Measurements from ENCODE around the gene LCE2B. TPM values are rescaled to one million over a fixed set of nuclear protein-coding genes. Genes with fewer than 3 reads are reported as not detected.
"Not testable (repeated sequence)": the region's sequence is repeated elsewhere in the genome, so short reads cannot be mapped to it uniquely, and the experiment has no call there.

Gene LCE2B
- total and polyA plus RNA-seq, 4 experiments from 2014 or later, result not detected

DNA sequence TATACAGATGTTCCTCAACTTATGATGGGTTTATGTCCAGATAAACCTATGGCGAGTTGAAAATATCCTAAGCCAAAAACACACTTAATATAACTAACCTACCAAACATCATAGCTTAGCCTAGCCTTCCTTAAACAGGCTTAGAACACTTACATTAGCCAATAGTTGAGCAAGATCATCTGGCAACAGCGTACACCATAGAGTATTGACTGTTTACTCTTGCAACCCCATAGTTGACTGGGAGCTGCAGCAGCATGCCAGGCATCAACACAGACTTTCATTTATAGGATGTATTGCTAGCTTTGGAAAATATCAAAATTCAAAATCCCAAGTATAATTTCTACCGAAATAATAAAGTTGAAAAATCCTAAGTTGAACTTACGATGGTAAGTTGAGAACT lies 28.2 kb upstream of the LCE2B start:
- Mint-ChIP-seq H3K27me3 (peaks cover 7 to 25% of the 10 kb centered on the region in 2 donors), H3K27ac (no peak overlapping the region), H3K4me3 (no peak overlapping the region), H3K9me3 (peaks cover 0 to 2% (median 0%) of the 10 kb centered on the region in 8 donors), H3K36me3 (no peaks in the 10 kb centered on the region), H3K4me1 (peaks cover 2 to 4% (median 3%) of the 10 kb centered on the region in 4 donors)
- intact Hi-C loops (cut with micrococcal nuclease), result no loop called here
- ChIA-PET POLR2A (ENCODE audit: partially characterized antibody) (no interaction called here), CTCF (ENCODE audit: partially characterized antibody) (no interaction called here)
- H3K27me3 ChIP-seq (ENCODE audit: insufficient read depth, low read length), result no peaks in the 10 kb centered on the region
- no peaks in the 10 kb centered on the region for H3K4me1 ChIP-seq (ENCODE audit: insufficient read depth, low read length)
- H3K4me3 ChIP-seq (ENCODE audit: low read length in 2 of 2), result no peak overlapping the region
- DNase-seq, result no peak
- H3K9me3 ChIP-seq (ENCODE audit: control insufficient read depth in 1 of 2, low read length in 2 of 2), result no peaks in the 10 kb centered on the region
- H3K36me3 ChIP-seq (ENCODE audit: insufficient read depth, low read length), result no peaks in the 10 kb centered on the region
- no peak overlapping the region for H3K27ac ChIP-seq (ENCODE audit: low read depth, low read length)

DNA sequence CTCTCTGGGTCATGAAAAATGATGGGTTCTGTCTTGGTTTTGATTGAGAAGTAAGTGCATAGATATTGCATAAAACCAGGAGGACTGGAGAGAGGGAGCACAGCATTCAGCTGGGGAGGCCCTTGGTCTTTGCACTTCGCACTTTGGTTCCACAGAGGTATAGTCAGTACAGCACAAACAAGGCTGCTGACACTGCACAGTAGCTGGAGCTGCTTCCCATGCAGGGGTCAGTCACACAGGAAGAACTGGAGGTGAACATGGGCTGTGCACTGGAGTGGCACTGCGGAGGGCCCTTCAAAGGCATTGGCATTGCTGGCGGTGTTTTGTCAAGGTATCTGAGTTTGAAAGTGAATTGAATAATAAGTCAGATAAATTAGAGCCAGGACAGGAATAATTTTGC lies 27.3 kb upstream of the LCE2B start:
- POLR2A ChIA-PET (ENCODE audit: partially characterized antibody), result no interaction called here
- Histone ChIP-seq H3K4me1 (ENCODE audit: insufficient read depth, low read length) (no peaks in the 10 kb centered on the region), H3K9me3 (ENCODE audit: control insufficient read depth in 1 of 2, low read length in 2 of 2) (no peaks in the 10 kb centered on the region), H3K27ac (ENCODE audit: low read depth, low read length) (no peak overlapping the region), H3K36me3 (ENCODE audit: insufficient read depth, low read length) (no peaks in the 10 kb centered on the region), H3K4me3 (ENCODE audit: low read length in 2 of 2) (no peak overlapping the region), H3K27me3 (ENCODE audit: insufficient read depth, low read length) (no peaks in the 10 kb centered on the region)
- no peak for DNase-seq
- peaks cover 2 to 4% (median 3%) of the 10 kb centered on the region in 4 donors for H3K4me1 Mint-ChIP-seq
- CTCF ChIA-PET (ENCODE audit: partially characterized antibody), result no interaction called here
- H3K4me3 Mint-ChIP-seq, result no peak overlapping the region
- no peaks in the 10 kb centered on the region for H3K36me3 Mint-ChIP-seq
- peaks cover 0 to 2% (median 0%) of the 10 kb centered on the region in 8 donors for H3K9me3 Mint-ChIP-seq
- H3K27me3 Mint-ChIP-seq, result peaks cover 9 to 27% of the 10 kb centered on the region in 2 donors
- no peak overlapping the region for H3K27ac Mint-ChIP-seq
- intact Hi-C loops (cut with micrococcal nuclease), result no loop called here

DNA sequence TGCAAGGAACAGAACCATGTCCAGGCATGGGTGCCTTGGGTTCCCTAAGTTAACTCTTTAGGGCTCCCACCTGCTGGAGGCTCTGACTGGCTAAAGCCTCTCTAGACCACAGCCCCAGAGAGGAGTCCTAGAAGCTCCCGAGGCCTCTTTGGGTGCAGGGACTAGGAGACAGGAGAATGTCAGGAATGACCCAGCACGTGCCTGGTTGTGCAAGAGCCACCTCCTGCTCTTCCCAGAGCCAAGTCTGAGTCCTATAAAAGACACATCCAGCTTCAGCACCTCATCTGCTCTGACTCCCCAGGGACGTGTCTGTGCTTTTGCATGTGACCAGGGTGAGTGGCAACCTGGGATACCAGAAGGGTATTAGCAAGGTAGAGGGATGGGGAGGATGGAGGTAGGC lies 22.8 kb upstream of the LCE2B start, which contains the start of gene LCE2D:
LCE2D (plus strand) TSS at position 283 of the 400 bp plus-strand sequence. CDS start 726 bp downstream, outside the sequence.
- ChIA-PET POLR2A (ENCODE audit: partially characterized antibody) (no interaction called here), CTCF (ENCODE audit: partially characterized antibody) (interaction anchor here (1.0 to 2.9 kb wide), 2 partner anchors 9 kb away, joined by 7 to 11 read pairs; no protein-coding TSS in a partner anchor)
- Mint-ChIP-seq H3K4me1 (no peaks in the 10 kb centered on the region), H3K4me3 (no peak within 1 kb of the TSS), H3K27ac (no peak within 1 kb of the TSS), H3K27me3 (peaks cover 8 to 36% of the 10 kb centered on the region in 2 donors), H3K9me3 (no peaks in the 10 kb centered on the region), H3K36me3 (no peaks in the 10 kb centered on the region)
- H3K27ac ChIP-seq (ENCODE audit: low read depth, low read length), result no peak within 1 kb of the TSS
- intact Hi-C loops (cut with micrococcal nuclease), result no loop called here
- H3K36me3 ChIP-seq (ENCODE audit: insufficient read depth, low read length), result no peaks in the 10 kb centered on the region
- no peaks in the 10 kb centered on the region for H3K4me1 ChIP-seq (ENCODE audit: insufficient read depth, low read length)
- no peak within 1 kb of the TSS for H3K4me3 ChIP-seq (ENCODE audit: low read length in 2 of 2)
- H3K27me3 ChIP-seq (ENCODE audit: insufficient read depth, low read length), result no peaks in the 10 kb centered on the region
- DNase-seq, result no peak
- no peaks in the 10 kb centered on the region for H3K9me3 ChIP-seq (ENCODE audit: control insufficient read depth in 1 of 2, low read length in 2 of 2)

DNA sequence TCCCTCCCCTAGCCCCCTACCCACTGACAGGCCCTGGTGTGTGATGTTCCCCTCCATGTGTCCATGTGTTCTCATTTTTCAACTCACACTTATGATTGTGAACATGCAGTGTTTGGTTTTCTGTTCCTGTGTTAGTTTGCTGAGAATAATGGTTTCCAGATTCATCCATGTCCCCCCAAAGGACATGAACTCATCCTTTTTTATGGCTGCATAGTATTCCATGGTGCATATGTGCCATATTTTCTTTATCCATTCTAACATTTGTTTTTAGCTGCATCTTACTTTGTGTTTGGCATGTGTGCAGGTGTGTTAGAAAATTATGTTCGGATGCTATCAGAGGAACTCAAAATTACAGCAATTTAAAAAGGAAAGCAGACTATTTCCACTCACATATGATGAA lies 19.8 kb upstream of the LCE2B start:
- H3K27me3 ChIP-seq (ENCODE audit: insufficient read depth, low read length); H3K4me1 ChIP-seq (ENCODE audit: insufficient read depth, low read length); H3K27ac ChIP-seq (ENCODE audit: low read depth, low read length); H3K9me3 Mint-ChIP-seq; H3K4me1 Mint-ChIP-seq; H3K36me3 ChIP-seq (ENCODE audit: insufficient read depth, low read length); H3K27ac Mint-ChIP-seq; DNase-seq; H3K4me3 ChIP-seq (ENCODE audit: low read length in 2 of 2); H3K4me3 Mint-ChIP-seq; H3K36me3 Mint-ChIP-seq; intact Hi-C loops (cut with micrococcal nuclease); H3K9me3 ChIP-seq (ENCODE audit: control insufficient read depth in 1 of 2, low read length in 2 of 2); POLR2A ChIA-PET (ENCODE audit: partially characterized antibody): not testable (repeated sequence)
- CTCF ChIA-PET (ENCODE audit: partially characterized antibody), result interaction anchor here (2.9 kb wide), 1 partner anchor 12 kb away, joined by 11 read pairs; no protein-coding TSS in a partner anchor
- H3K27me3 Mint-ChIP-seq, result peaks cover 11 to 29% of the 10 kb centered on the region in 2 donors

DNA sequence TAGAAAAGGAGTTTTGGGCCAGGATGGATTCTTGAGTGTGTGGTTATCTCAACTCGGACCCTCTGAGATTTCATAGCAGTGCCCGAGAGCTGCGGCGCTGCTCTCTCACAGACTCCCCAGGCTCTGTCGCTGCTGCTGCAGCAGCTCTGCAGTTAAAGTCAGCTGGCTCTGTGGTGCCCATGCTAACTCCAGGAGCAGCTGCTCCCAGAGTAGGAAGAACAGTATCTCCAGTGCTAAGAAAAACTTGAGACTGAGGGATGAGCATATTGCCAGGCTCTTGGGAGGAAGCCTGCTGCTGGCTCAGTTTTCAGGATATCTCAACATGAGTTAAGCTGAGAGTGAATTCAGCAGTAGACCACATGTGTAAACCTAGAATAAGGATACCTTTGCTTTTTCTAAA lies 18.3 kb upstream of the LCE2B start:
- H3K4me3 Mint-ChIP-seq, result no peak overlapping the region
- no peaks in the 10 kb centered on the region for H3K36me3 ChIP-seq (ENCODE audit: insufficient read depth, low read length)
- intact Hi-C loops (cut with micrococcal nuclease), result no loop called here
- no peak overlapping the region for H3K27ac Mint-ChIP-seq
- no peak for DNase-seq
- H3K9me3 Mint-ChIP-seq, result no peaks in the 10 kb centered on the region
- H3K4me1 Mint-ChIP-seq, result no peaks in the 10 kb centered on the region
- H3K27ac ChIP-seq (ENCODE audit: low read depth, low read length), result no peak overlapping the region
- peaks cover 11 to 20% of the 10 kb centered on the region in 2 donors for H3K27me3 Mint-ChIP-seq
- H3K4me3 ChIP-seq (ENCODE audit: low read length in 2 of 2), result no peak overlapping the region
- ChIA-PET POLR2A (ENCODE audit: partially characterized antibody) (no interaction called here), CTCF (ENCODE audit: partially characterized antibody) (interaction anchor here (1.1 kb wide), 1 partner anchor 14 kb away, joined by 4 read pairs; no protein-coding TSS in a partner anchor)
- H3K9me3 ChIP-seq (ENCODE audit: control insufficient read depth in 1 of 2, low read length in 2 of 2), result no peaks in the 10 kb centered on the region
- no peaks in the 10 kb centered on the region for H3K4me1 ChIP-seq (ENCODE audit: insufficient read depth, low read length)
- no peaks in the 10 kb centered on the region for H3K27me3 ChIP-seq (ENCODE audit: insufficient read depth, low read length)
- H3K36me3 Mint-ChIP-seq, result no peaks in the 10 kb centered on the region

DNA sequence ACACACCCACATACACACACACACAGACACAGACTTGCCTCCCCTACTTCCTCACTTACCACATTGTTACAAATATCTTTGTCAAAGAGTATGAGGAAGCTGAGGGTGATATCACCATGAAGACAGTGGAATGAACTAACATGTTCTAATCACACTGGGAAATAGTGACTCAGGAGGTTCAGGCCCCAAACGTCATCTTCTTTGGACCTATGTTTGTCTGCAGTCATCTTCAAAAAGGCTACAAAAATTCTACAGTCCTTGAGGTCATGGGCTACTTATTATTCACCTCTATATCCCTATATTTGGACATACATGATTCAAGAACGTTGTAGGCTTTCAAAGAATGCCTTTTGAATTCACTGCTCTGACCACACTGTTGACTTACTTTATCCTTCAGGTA lies 12.9 kb upstream of the LCE2B start:
- no peaks in the 10 kb centered on the region for H3K9me3 ChIP-seq (ENCODE audit: control insufficient read depth in 1 of 2, low read length in 2 of 2)
- Mint-ChIP-seq H3K4me3 (no peak overlapping the region), H3K36me3 (no peaks in the 10 kb centered on the region), H3K27me3 (peaks cover 11 to 19% of the 10 kb centered on the region in 2 donors), H3K4me1 (no peaks in the 10 kb centered on the region), H3K9me3 (no peaks in the 10 kb centered on the region), H3K27ac (no peak overlapping the region)
- H3K4me3 ChIP-seq (ENCODE audit: low read length in 2 of 2), result no peak overlapping the region
- no peaks in the 10 kb centered on the region for H3K4me1 ChIP-seq (ENCODE audit: insufficient read depth, low read length)
- H3K27me3 ChIP-seq (ENCODE audit: insufficient read depth, low read length), result no peaks in the 10 kb centered on the region
- ChIA-PET CTCF (ENCODE audit: partially characterized antibody) (no interaction called here), POLR2A (ENCODE audit: partially characterized antibody) (no interaction called here)
- no peak for DNase-seq
- H3K27ac ChIP-seq (ENCODE audit: low read depth, low read length), result no peak overlapping the region
- H3K36me3 ChIP-seq (ENCODE audit: insufficient read depth, low read length), result no peaks in the 10 kb centered on the region
- intact Hi-C loops (cut with micrococcal nuclease), result no loop called here

DNA sequence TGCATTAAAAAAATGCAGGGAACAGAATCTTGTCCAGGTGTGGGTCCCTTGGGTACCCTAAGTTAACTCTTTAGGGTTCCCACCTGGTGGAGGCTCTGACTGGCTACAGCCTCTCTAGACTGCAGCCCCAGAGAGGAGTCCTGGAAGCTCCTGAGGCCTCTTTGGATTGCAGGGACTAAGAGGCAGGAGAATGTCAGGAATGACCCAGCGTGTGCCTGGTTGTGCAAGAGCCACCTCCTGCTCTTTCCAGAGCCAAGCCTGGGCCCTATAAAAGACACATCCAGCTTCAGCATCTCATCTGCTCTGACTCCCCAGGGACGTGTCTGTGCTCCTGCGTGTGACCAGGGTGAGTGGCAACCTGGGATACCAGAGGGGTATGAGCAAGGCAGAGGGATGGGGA lies 10.9 kb upstream of the LCE2B start, which contains the start of gene LCE2C:
LCE2C (plus strand) TSS at position 297 of the 400 bp plus-strand sequence. CDS start 737 bp downstream, outside the sequence.
- H3K27ac ChIP-seq (ENCODE audit: low read depth, low read length); H3K36me3 ChIP-seq (ENCODE audit: insufficient read depth, low read length); H3K27ac Mint-ChIP-seq; DNase-seq; H3K4me3 Mint-ChIP-seq; H3K27me3 ChIP-seq (ENCODE audit: insufficient read depth, low read length); H3K4me1 ChIP-seq (ENCODE audit: insufficient read depth, low read length); POLR2A ChIA-PET (ENCODE audit: partially characterized antibody); H3K36me3 Mint-ChIP-seq; intact Hi-C loops (cut with micrococcal nuclease); H3K9me3 Mint-ChIP-seq; H3K4me1 Mint-ChIP-seq; H3K9me3 ChIP-seq (ENCODE audit: control insufficient read depth in 1 of 2, low read length in 2 of 2); H3K4me3 ChIP-seq (ENCODE audit: low read length in 2 of 2); CTCF ChIA-PET (ENCODE audit: partially characterized antibody): not testable (repeated sequence)
- H3K27me3 Mint-ChIP-seq, result peaks cover 17 to 29% of the 10 kb centered on the region in 2 donors

DNA sequence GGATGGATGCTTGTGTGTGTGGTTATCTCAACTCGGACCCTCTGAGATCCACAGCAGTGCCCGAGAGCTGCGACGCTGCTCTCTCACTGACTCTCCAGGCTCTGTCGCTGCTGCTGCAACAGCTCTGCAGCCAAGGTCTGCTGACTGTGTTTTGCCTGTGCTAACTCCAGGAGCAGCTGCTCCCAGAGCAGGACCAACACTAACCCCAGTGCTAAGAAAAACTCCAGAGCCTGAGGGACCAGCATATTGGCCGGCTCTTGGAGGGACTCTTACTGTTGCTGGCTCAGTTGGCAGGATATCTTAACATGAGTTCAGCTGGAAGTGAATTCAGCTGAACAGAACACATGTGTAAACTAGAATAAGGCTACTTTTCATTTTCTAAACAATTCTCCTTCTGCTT lies 6.5 kb upstream of the LCE2B start:
- ChIA-PET CTCF (ENCODE audit: partially characterized antibody) (no interaction called here), POLR2A (ENCODE audit: partially characterized antibody) (no interaction called here)
- Histone ChIP-seq H3K27me3 (ENCODE audit: insufficient read depth, low read length) (no peaks in the 10 kb centered on the region), H3K9me3 (ENCODE audit: control insufficient read depth in 1 of 2, low read length in 2 of 2) (no peaks in the 10 kb centered on the region), H3K27ac (ENCODE audit: low read depth, low read length) (no peak overlapping the region), H3K4me3 (ENCODE audit: low read length in 2 of 2) (no peak overlapping the region), H3K4me1 (ENCODE audit: insufficient read depth, low read length) (no peaks in the 10 kb centered on the region), H3K36me3 (ENCODE audit: insufficient read depth, low read length) (no peaks in the 10 kb centered on the region)
- intact Hi-C loops (cut with micrococcal nuclease), result no loop called here
- no peak overlapping the region for H3K4me3 Mint-ChIP-seq
- H3K36me3 Mint-ChIP-seq, result no peaks in the 10 kb centered on the region
- H3K27ac Mint-ChIP-seq, result no peak overlapping the region
- H3K9me3 Mint-ChIP-seq, result no peaks in the 10 kb centered on the region
- DNase-seq, result no peak
- H3K4me1 Mint-ChIP-seq, result no peaks in the 10 kb centered on the region
- peaks cover 22 to 27% of the 10 kb centered on the region in 2 donors for H3K27me3 Mint-ChIP-seq
